Mammary epithelial cell (primary cell): Measurements from ENCODE around the gene PNP.

ENCODE experiments used
- EZH2 ChIP-seq: IDR thresholded peaks from 2 replicates; pipeline ENCODE4 v1.6.1; 2012; ENCODE audit warnings: low read length, inconsistent platforms, borderline replicate concordance
- TF ChIP-seq, protein P1 (sequence below), 2 donors: IDR thresholded peaks in 1 of 2; conservative IDR thresholded peaks in 1 of 2; 2 replicates each; pipeline ENCODE4 v1.5.1; 2011 to 2012; ENCODE audit warnings: inconsistent platforms in 2 of 2, low read length in 2 of 2, mild to moderate bottlenecking in 2 of 2, control low read depth in 1 of 2, low read depth in 1 of 2; ENCODE audit not compliant: insufficient read depth in 1 of 2; ENCODE audit errors: extremely low read depth in 1 of 2

- TF ChIP-seq, protein P1, sequence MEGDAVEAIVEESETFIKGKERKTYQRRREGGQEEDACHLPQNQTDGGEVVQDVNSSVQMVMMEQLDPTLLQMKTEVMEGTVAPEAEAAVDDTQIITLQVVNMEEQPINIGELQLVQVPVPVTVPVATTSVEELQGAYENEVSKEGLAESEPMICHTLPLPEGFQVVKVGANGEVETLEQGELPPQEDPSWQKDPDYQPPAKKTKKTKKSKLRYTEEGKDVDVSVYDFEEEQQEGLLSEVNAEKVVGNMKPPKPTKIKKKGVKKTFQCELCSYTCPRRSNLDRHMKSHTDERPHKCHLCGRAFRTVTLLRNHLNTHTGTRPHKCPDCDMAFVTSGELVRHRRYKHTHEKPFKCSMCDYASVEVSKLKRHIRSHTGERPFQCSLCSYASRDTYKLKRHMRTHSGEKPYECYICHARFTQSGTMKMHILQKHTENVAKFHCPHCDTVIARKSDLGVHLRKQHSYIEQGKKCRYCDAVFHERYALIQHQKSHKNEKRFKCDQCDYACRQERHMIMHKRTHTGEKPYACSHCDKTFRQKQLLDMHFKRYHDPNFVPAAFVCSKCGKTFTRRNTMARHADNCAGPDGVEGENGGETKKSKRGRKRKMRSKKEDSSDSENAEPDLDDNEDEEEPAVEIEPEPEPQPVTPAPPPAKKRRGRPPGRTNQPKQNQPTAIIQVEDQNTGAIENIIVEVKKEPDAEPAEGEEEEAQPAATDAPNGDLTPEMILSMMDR (conservative IDR thresholded peaks at IDR 0.05 in 1 of 2, IDR thresholded peaks at IDR 0.05 in 1 of 2; ENCODE audit: extremely low read depth in 1 of 2, insufficient read depth in 1 of 2, low read depth in 1 of 2, low read length in 2 of 2), result no peak
- TF ChIP-seq EZH2, result no peak
Measured at GRCh38 chr14:20446889-20447288, 22.3 kb upstream of the PNP start.
